ENCODE data around the gene SETD6. TPM values are rescaled to one million over a fixed set of nuclear protein-coding genes. Genes with fewer than 3 reads are reported as not detected.

Gene SETD6
- total and polyA plus RNA-seq, 9 of the 15 experiments (the other 6 are each of a cell fraction or from before 2014, with no cell fraction given), result 9.2 to 40.9 (median 19.8) TPM

DNA sequence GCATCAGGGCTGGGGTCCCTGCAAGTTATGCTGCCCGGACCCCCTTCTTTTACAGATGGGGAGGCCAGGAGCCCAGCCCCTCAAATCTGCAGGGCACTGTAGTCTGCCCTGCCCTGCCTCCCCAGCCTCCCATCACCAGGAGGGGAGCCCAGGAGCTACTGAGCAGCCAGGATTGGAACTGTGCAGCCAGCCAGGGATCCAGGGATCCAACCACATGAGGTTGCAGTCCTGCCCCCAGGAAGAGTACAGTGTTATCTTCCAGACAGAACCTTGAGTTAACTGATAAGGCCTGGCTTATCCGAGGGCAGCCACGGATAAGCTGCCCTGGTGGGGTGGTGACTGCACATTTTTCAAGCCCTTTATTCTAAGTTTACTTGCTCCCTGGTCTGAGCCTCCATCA, 26.8 kb upstream of the SETD6 start (continued):
- TF ChIP-seq C11orf30 (IDR thresholded peaks at IDR 0.05; ENCODE audit: low read depth) (peak; percentile 25; the same call in 1 of the 2 replicates), NR1H2 (CRISPR knock-in tag; IDR thresholded peaks at IDR 0.05) (no peak), ZNF584 (CRISPR knock-in tag; IDR thresholded peaks at IDR 0.05; ENCODE audit: low read depth) (0 out of 2 replicates have a peak, but pooled peaks have one; percentile 30), CBX1 (IDR thresholded peaks at IDR 0.05; ENCODE audit: low read depth) (no peak), NONO (IDR thresholded peaks at IDR 0.05; ENCODE audit: low read depth in 2 of 2, low read length in 1 of 2) (no peak), MTA2 (IDR thresholded peaks at IDR 0.05; ENCODE audit: low read depth) (peak; percentile 50), TCF3 (CRISPR knock-in tag; IDR thresholded peaks at IDR 0.05) (peak; percentile 46), SP2 (IDR thresholded peaks at IDR 0.05; ENCODE audit: extremely low read depth, low read depth, low read length, poor library complexity, severe bottlenecking) (no peak), ZNF282 (CRISPR knock-in tag; IDR thresholded peaks at IDR 0.05) (no peak), ZNF224 (CRISPR knock-in tag; IDR thresholded peaks at IDR 0.05) (no peak), SMARCA4 (IDR thresholded peaks at IDR 0.05) (peak; percentile 67), XRCC5 (IDR thresholded peaks at IDR 0.05; ENCODE audit: low read depth, low read length) (no peak), ZSCAN32 (CRISPR knock-in tag; IDR thresholded peaks at IDR 0.05) (no peak), HDAC8 (tag; IDR thresholded peaks at IDR 0.05) (no peak), SIN3A (IDR thresholded peaks at IDR 0.05; ENCODE audit: borderline replicate concordance in 2 of 2, control insufficient read depth in 1 of 2, low read depth in 2 of 2, low read length in 2 of 2) (no peak), ZNF146 (CRISPR knock-in tag; IDR thresholded peaks at IDR 0.05; ENCODE audit: unreplicated experiment) (no peak), PCBP2 (IDR thresholded peaks at IDR 0.05; ENCODE audit: low read depth, low read length, poor library complexity, severe bottlenecking) (no peak), RBM34 (IDR thresholded peaks at IDR 0.05; ENCODE audit: borderline replicate concordance, insufficient read depth, low read length) (no peak), NELFE (IDR thresholded peaks at IDR 0.05; ENCODE audit: insufficient read depth, insufficient read length) (no peak), PHB2 (IDR thresholded peaks at IDR 0.05; ENCODE audit: low read depth) (no peak), MAFG (tag; conservative IDR thresholded peaks at IDR 0.05) (no peak), GTF2F1 (IDR thresholded peaks at IDR 0.05; ENCODE audit: low read depth, low read length) (no peak), E2F3 (CRISPR knock-in tag; IDR thresholded peaks at IDR 0.05) (no peak)
- TF ChIP-seq, protein P1, sequence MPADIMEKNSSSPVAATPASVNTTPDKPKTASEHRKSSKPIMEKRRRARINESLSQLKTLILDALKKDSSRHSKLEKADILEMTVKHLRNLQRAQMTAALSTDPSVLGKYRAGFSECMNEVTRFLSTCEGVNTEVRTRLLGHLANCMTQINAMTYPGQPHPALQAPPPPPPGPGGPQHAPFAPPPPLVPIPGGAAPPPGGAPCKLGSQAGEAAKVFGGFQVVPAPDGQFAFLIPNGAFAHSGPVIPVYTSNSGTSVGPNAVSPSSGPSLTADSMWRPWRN (IDR thresholded peaks at IDR 0.05; ENCODE audit: low read depth), result no peak
- TF ChIP-seq, protein P2, sequence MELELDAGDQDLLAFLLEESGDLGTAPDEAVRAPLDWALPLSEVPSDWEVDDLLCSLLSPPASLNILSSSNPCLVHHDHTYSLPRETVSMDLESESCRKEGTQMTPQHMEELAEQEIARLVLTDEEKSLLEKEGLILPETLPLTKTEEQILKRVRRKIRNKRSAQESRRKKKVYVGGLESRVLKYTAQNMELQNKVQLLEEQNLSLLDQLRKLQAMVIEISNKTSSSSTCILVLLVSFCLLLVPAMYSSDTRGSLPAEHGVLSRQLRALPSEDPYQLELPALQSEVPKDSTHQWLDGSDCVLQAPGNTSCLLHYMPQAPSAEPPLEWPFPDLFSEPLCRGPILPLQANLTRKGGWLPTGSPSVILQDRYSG (tag; conservative IDR thresholded peaks at IDR 0.05; ENCODE audit: low read depth), result no peak
- TF ChIP-seq, protein P3, sequence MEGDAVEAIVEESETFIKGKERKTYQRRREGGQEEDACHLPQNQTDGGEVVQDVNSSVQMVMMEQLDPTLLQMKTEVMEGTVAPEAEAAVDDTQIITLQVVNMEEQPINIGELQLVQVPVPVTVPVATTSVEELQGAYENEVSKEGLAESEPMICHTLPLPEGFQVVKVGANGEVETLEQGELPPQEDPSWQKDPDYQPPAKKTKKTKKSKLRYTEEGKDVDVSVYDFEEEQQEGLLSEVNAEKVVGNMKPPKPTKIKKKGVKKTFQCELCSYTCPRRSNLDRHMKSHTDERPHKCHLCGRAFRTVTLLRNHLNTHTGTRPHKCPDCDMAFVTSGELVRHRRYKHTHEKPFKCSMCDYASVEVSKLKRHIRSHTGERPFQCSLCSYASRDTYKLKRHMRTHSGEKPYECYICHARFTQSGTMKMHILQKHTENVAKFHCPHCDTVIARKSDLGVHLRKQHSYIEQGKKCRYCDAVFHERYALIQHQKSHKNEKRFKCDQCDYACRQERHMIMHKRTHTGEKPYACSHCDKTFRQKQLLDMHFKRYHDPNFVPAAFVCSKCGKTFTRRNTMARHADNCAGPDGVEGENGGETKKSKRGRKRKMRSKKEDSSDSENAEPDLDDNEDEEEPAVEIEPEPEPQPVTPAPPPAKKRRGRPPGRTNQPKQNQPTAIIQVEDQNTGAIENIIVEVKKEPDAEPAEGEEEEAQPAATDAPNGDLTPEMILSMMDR (IDR thresholded peaks at IDR 0.05 in 2 of 3, conservative IDR thresholded peaks at IDR 0.05 in 1 of 3; ENCODE audit: insufficient read depth in 2 of 3, low read depth in 1 of 3, low read length in 3 of 3), result 0 out of 6 replicates have a peak, but pooled peaks of 1 of the 3 experiments have one; percentile 9
- TF ChIP-seq, protein P4, sequence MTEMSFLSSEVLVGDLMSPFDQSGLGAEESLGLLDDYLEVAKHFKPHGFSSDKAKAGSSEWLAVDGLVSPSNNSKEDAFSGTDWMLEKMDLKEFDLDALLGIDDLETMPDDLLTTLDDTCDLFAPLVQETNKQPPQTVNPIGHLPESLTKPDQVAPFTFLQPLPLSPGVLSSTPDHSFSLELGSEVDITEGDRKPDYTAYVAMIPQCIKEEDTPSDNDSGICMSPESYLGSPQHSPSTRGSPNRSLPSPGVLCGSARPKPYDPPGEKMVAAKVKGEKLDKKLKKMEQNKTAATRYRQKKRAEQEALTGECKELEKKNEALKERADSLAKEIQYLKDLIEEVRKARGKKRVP (CRISPR knock-in tag; IDR thresholded peaks at IDR 0.05), result no peak
